Panc1 (cell line): ENCODE data around the gene TRPC6. TPM values are rescaled to one million over a fixed set of nuclear protein-coding genes. Genes with fewer than 3 reads are reported as not detected.

Source experiments
- ATAC-seq: fragments of 200-7000 bp; cut with Tn5 transposase; 2 replicates; pipeline ENCODE4 v1.9.1; 2020; ENCODE audit warnings: mild to moderate bottlenecking, moderate library complexity
- BruUV-seq: library from RNA; stranded (reverse); fragments of 400-500 nt; replicated peaks from 2 replicates; lab custom pipeline; 2021; lab: Mats Ljungman, UMichigan
- CTCF ChIA-PET: fragments of 300-600 bp; sonication (Branson Sonifier 250); formaldehyde crosslinking; loops from one replicate; lab custom pipeline; 2022; ENCODE audit warnings: antibody characterized with exemption; lab: Charles Lee
- POLR2A ChIA-PET: fragments of 300-600 bp; sonication (Branson Sonifier 250); formaldehyde crosslinking; loops from one replicate; lab custom pipeline; 2022; ENCODE audit warnings: antibody characterized with exemption; lab: Charles Lee
- DNase-seq: peaks from one replicate; pipeline ENCODE4 v3.0.0-alpha.2; 2010; ENCODE audit warnings: low read depth, low spot score
- H3K27ac ChIP-seq: 2 replicates; pipeline ENCODE4 v1.5.1; 2011; ENCODE audit warnings: mild to moderate bottlenecking, low read length, inconsistent platforms
- H3K27me3 ChIP-seq: fragments of 200-500 bp; sonication (Bioruptor generic); 2 replicates; pipeline ENCODE4 v1.6.0; 2014; ENCODE audit warnings: low read length, inconsistent platforms; ENCODE audit not compliant: control insufficient read depth, insufficient read depth
- H3K36me3 ChIP-seq: fragments of 200-500 bp; sonication (Bioruptor generic); 2 replicates; pipeline ENCODE4 v1.5.1; 2014; ENCODE audit warnings: inconsistent platforms, mild to moderate bottlenecking, low read length, moderate library complexity; ENCODE audit not compliant: control insufficient read depth, insufficient read depth
- H3K4me1 ChIP-seq: 2 replicates; pipeline ENCODE4 v1.5.1; 2011; ENCODE audit warnings: inconsistent platforms, mild to moderate bottlenecking, low read length, moderate library complexity; ENCODE audit not compliant: control insufficient read depth, insufficient read depth
- H3K4me3 ChIP-seq, 2 experiments: 2 replicates each; pipeline ENCODE4 v1.5.1; 2011 to 2012; ENCODE audit warnings: low read depth in 2 of 2, low read length in 2 of 2, mild to moderate bottlenecking in 2 of 2, inconsistent platforms in 1 of 2, moderate library complexity in 1 of 2
- H3K9me3 ChIP-seq: fragments of 200-500 bp; sonication (Bioruptor generic); 2 replicates; pipeline ENCODE4 v1.5.1; 2014; ENCODE audit warnings: low read depth, mild to moderate bottlenecking, inconsistent platforms, low read length, moderate library complexity; ENCODE audit not compliant: control insufficient read depth, insufficient read depth
- CTCF ChIP-seq: fragments of 450-650 bp; IDR thresholded peaks from 2 replicates; pipeline ENCODE4 v1.5.1; 2017; ENCODE audit warnings: mild to moderate bottlenecking
- POLR2AphosphoS5 ChIP-seq: IDR thresholded peaks from 2 replicates; pipeline ENCODE4 v1.6.1; 2012; ENCODE audit warnings: mild to moderate bottlenecking, low read depth, low read length, moderate library complexity
- REST ChIP-seq, 2 experiments: IDR thresholded peaks; 2 replicates each; pipeline ENCODE4 v1.6.1; 2011 to 2012; ENCODE audit warnings: low read depth in 2 of 2, control low read depth in 1 of 2, low read length in 1 of 2, mild to moderate bottlenecking in 1 of 2, moderate library complexity in 1 of 2; ENCODE audit not compliant: insufficient read depth in 1 of 2
- SIN3A ChIP-seq: IDR thresholded peaks from 2 replicates; pipeline ENCODE4 v1.6.1; 2012; ENCODE audit warnings: low read depth, mild to moderate bottlenecking, low read length, moderate library complexity, borderline replicate concordance; ENCODE audit not compliant: insufficient read depth
- TCF7L2 ChIP-seq: IDR thresholded peaks from 2 replicates; pipeline ENCODE4 v1.6.1; 2011; ENCODE audit warnings: mild to moderate bottlenecking, low read depth, low read length, inconsistent platforms
- in situ Hi-C: cut with HindIII; loops from 2 replicates; pipeline ENCODE4 v1.10.0; 2016; ENCODE audit warnings: low sequenced_read_pairs, low pct_unique_long_range_greater_than_20kb
- intact Hi-C: fragments of 100-400 bp; cut with micrococcal nuclease; formaldehyde crosslinking; loops from one replicate; pipeline ENCODE4 v1.10.0; 2022; ENCODE audit not compliant: unreplicated experiment
- total RNA-seq: library from RNA; stranded (reverse); gene quantifications from one replicate; pipeline ENCODE4 v1.2.1, GENCODE V29; 2021; ENCODE audit not compliant: unreplicated experiment

Gene TRPC6
- total RNA-seq, 1 experiment from 2014 or later: not detected

GRCh38 chr11:101612481-101612880, 28.7 kb upstream of the TRPC6 start:
- H3K27ac ChIP-seq: no peak overlapping the region
- in situ Hi-C loops (no loop called here), intact Hi-C loops (no loop called here)
- H3K4me1 ChIP-seq: no peaks in the 10 kb centered on the region
- no peaks in the 10 kb centered on the region for H3K9me3 ChIP-seq
- DNase-seq (no peak), ATAC-seq (no peak)
- POLR2A ChIA-PET: no interaction called here
- no peak overlapping the region for H3K4me3 ChIP-seq
- 0 out of 2 replicates have a peak, but pooled peaks cover 2% of the 10 kb centered on the region for H3K27me3 ChIP-seq
- no peaks in the 10 kb centered on the region for H3K36me3 ChIP-seq
- BruUV-seq: no TSS peak
- TF ChIP-seq TCF7L2: no peak
- no peak for TF ChIP-seq CTCF
- TF ChIP-seq SIN3A: no peak
- TF ChIP-seq REST (IDR thresholded peaks at IDR 0.05; ENCODE audit: insufficient read depth in 1 of 2, low read depth in 2 of 2, low read length in 1 of 2): no peak
- TF ChIP-seq POLR2AphosphoS5: no peak
- CTCF ChIA-PET: no interaction called here

GRCh38 chr11:101600924-101601323, 17.1 kb upstream of the TRPC6 start:
- ChIA-PET POLR2A (no interaction called here), CTCF (no interaction called here)
- ATAC-seq (no peak), DNase-seq (no peak)
- intact Hi-C loops: no loop called here
- no peak for TF ChIP-seq POLR2AphosphoS5
- no peak for TF ChIP-seq CTCF
- TF ChIP-seq TCF7L2: no peak
- TF ChIP-seq SIN3A: no peak
- no peak for TF ChIP-seq REST (IDR thresholded peaks at IDR 0.05; ENCODE audit: insufficient read depth in 1 of 2, low read depth in 2 of 2, low read length in 1 of 2)
- Histone ChIP-seq H3K4me1 (no peaks in the 10 kb centered on the region), H3K36me3 (no peaks in the 10 kb centered on the region), H3K9me3 (no peaks in the 10 kb centered on the region), H3K27ac (no peak overlapping the region), H3K27me3 (no peaks in the 10 kb centered on the region), H3K4me3 (no peak overlapping the region)
- no TSS peak for BruUV-seq
- in situ Hi-C loops: no loop called here
